WTC11 (cell line): ENCODE measurements around the gene B3GAT2.

Experiments
- NR1H2 ChIP-seq: sonication (generic); formaldehyde crosslinking; IDR thresholded peaks from 2 replicates; pipeline ENCODE4 v1.9.0; 2021; ENCODE audit warnings: mild to moderate bottlenecking, moderate library complexity, missing genetic modification reagents
- SP1 ChIP-seq: sonication (generic); formaldehyde crosslinking; conservative IDR thresholded peaks from 2 replicates; pipeline ENCODE4 v1.8.1; 2022; ENCODE audit warnings: missing genetic modification reagents
- TF ChIP-seq, protein P1 (sequence below): fragments of 200-600 bp; IDR thresholded peaks from 2 replicates; pipeline ENCODE4 v1.8.0; 2022; ENCODE audit warnings: antibody characterized with exemption
- TF ChIP-seq, protein P2 (sequence below): sonication (generic); formaldehyde crosslinking; IDR thresholded peaks from 2 replicates; pipeline ENCODE4 v1.8.1; 2023; ENCODE audit warnings: mild to moderate bottlenecking, moderate library complexity, missing genetic modification reagents
- TF ChIP-seq, protein P3 (sequence below): fragments of 250-450 bp; sonication (Bioruptor Pico); IDR thresholded peaks from 2 replicates; pipeline ENCODE4 v1.9.0; 2021; ENCODE audit warnings: moderate library complexity, mild to moderate bottlenecking, inconsistent platforms, borderline replicate concordance
- TF ChIP-seq, protein P4 (sequence below): sonication (generic); formaldehyde crosslinking; IDR thresholded peaks from 2 replicates; pipeline ENCODE4 v1.8.0; 2022; ENCODE audit warnings: mild to moderate bottlenecking, missing genetic modification reagents

DNA sequence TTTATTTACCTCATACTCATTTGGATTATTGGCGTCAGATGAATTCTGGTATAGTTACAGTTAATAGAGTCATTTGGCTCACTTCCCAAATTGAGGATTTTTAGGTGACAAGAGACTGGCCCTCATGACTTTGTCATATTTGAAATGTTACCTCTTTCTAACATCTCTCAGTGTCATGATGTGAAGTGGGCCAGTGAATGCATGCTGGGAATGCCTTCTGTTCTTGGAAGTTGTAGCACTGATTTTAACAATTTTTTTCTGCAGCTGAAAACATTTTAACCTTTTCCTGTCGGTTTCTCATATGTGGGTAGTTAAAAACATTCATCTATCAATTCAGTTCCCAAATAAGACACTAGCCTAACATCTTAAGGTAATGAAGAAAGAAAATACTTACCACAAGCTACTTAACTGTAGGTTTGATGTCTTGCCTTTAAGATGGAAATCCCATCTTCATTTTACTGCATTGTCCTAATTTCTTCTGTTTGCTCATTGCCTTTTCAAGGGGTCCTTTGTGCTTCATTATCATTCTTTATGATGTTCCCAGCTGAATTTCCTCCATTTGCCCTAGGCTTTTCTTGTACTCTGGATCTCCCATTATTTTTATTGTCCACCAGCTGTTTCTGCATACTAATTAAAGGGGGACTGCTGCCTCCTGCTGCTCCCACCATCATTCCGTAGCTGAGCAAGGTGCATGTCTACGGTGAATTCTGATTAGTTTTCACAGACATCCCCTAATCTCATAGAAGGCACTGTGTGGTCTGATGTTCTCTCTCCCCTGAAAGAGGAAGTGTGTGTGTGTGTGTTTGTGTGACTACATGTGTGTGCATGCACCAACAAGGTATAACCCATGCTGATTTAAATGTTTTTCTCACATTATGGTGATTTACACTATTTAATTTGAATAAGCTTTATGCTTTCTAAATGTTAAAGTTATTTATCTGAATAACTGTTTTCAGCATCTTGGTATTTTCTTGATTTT lies 109.5 kb downstream of the B3GAT2 start:
- TF ChIP-seq, protein P1, sequence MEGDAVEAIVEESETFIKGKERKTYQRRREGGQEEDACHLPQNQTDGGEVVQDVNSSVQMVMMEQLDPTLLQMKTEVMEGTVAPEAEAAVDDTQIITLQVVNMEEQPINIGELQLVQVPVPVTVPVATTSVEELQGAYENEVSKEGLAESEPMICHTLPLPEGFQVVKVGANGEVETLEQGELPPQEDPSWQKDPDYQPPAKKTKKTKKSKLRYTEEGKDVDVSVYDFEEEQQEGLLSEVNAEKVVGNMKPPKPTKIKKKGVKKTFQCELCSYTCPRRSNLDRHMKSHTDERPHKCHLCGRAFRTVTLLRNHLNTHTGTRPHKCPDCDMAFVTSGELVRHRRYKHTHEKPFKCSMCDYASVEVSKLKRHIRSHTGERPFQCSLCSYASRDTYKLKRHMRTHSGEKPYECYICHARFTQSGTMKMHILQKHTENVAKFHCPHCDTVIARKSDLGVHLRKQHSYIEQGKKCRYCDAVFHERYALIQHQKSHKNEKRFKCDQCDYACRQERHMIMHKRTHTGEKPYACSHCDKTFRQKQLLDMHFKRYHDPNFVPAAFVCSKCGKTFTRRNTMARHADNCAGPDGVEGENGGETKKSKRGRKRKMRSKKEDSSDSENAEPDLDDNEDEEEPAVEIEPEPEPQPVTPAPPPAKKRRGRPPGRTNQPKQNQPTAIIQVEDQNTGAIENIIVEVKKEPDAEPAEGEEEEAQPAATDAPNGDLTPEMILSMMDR, result no peak
- TF ChIP-seq, protein P2, sequence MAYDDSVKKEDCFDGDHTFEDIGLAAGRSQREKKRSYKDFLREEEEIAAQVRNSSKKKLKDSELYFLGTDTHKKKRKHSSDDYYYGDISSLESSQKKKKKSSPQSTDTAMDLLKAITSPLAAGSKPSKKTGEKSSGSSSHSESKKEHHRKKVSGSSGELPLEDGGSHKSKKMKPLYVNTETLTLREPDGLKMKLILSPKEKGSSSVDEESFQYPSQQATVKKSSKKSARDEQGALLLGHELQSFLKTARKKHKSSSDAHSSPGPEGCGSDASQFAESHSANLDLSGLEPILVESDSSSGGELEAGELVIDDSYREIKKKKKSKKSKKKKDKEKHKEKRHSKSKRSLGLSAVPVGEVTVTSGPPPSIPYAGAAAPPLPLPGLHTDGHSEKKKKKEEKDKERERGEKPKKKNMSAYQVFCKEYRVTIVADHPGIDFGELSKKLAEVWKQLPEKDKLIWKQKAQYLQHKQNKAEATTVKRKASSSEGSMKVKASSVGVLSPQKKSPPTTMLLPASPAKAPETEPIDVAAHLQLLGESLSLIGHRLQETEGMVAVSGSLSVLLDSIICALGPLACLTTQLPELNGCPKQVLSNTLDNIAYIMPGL (CRISPR knock-in tag), result no peak
- TF ChIP-seq SP1 (CRISPR knock-in tag), result no peak
- TF ChIP-seq, protein P3, sequence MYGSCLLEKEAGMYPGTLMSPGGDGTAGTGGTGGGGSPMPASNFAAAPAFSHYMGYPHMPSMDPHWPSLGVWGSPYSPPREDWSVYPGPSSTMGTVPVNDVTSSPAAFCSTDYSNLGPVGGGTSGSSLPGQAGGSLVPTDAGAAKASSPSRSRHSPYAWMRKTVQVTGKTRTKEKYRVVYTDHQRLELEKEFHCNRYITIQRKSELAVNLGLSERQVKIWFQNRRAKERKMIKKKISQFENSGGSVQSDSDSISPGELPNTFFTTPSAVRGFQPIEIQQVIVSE (CRISPR knock-in tag), result no peak
- TF ChIP-seq NR1H2 (CRISPR knock-in tag), result no peak
- TF ChIP-seq, protein P4, sequence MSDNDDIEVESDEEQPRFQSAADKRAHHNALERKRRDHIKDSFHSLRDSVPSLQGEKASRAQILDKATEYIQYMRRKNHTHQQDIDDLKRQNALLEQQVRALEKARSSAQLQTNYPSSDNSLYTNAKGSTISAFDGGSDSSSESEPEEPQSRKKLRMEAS, result no peak
